Ammon's horn (tissue), 1 donor: ENCODE data around the gene P3H1.
"Not testable (repeated sequence)": the region's sequence is repeated elsewhere in the genome, so short reads cannot be mapped to it uniquely, and the experiment has no call there.

ENCODE experiments used
- DNase-seq: peaks from one replicate; pipeline ENCODE4 v3.0.0-alpha.2; 2016; ENCODE audit warnings: low spot score

The P3H1 gene

GRCh38 chr1:42773420-42773819, 6.6 kb upstream of the P3H1 start:
- no peak for DNase-seq

- DNase-seq = no peak
These were observed 3.0 kb upstream of the P3H1 start for GRCh38 chr1:42769811-42770210.

GRCh38 chr1:42768172-42768571, 1.3 kb upstream of the P3H1 start:
- no peak for DNase-seq

- no peak for DNase-seq
These were observed 727 bp upstream of the P3H1 start for GRCh38 chr1:42767510-42768000.

GRCh38 chr1:42765832-42766740, 742 bp downstream of the P3H1 start:
- peak; percentile 47 for DNase-seq

GRCh38 chr1:42765269-42765668, 1.6 kb downstream of the P3H1 start:
- DNase-seq = no peak

GRCh38 chr1:42762269-42762668, 4.6 kb downstream of the P3H1 start:
- DNase-seq = no peak

- DNase-seq = no peak
These were observed 5.3 kb downstream of the P3H1 start for GRCh38 chr1:42761567-42761966.

GRCh38 chr1:42759114-42759513, 7.7 kb downstream of the P3H1 start:
- no peak for DNase-seq

- DNase-seq = no peak
These were observed 8.2 kb downstream of the P3H1 start for GRCh38 chr1:42758641-42759040.

GRCh38 chr1:42757892-42758275, 8.9 kb downstream of the P3H1 start:
- no peak for DNase-seq

GRCh38 chr1:42756956-42757891, 9.6 kb downstream of the P3H1 start:
- peak; percentile 44 for DNase-seq

GRCh38 chr1:42753070-42753469, 13.8 kb downstream of the P3H1 start:
- no peak for DNase-seq

GRCh38 chr1:42752284-42752683, 14.5 kb downstream of the P3H1 start:
- no peak for DNase-seq

- DNase-seq = not testable (repeated sequence)
These were observed 15.2 kb downstream of the P3H1 start for GRCh38 chr1:42751511-42752070.

GRCh38 chr1:42750041-42750440, 16.8 kb downstream of the P3H1 start:
- DNase-seq = no peak

- DNase-seq = no peak
These were observed 18.1 kb downstream of the P3H1 start for GRCh38 chr1:42748461-42749410.

- no peak for DNase-seq
These were observed 18.8 kb downstream of the P3H1 start for GRCh38 chr1:42748021-42748420.

GRCh38 chr1:42747125-42747524, 19.7 kb downstream of the P3H1 start:
- peak; percentile 62 for DNase-seq

GRCh38 chr1:42746436-42747105, 20.3 kb downstream of the P3H1 start:
- DNase-seq = no peak

GRCh38 chr1:42745851-42746250, 21.0 kb downstream of the P3H1 start:
- DNase-seq = no peak
